ENCODE measurements around the gene CIRBP. TPM values are rescaled to one million over a fixed set of nuclear protein-coding genes. Genes with fewer than 3 reads are reported as not detected.

The CIRBP gene
- total and polyA plus RNA-seq, 2 of the 13 experiments (the other 11 are each of a cell fraction or from before 2014, with no cell fraction given) = 133 to 140 TPM

- TF ChIP-seq ZBTB46 (CRISPR knock-in tag; IDR thresholded peaks at IDR 0.05; ENCODE audit: borderline replicate concordance) (0 out of 2 replicates have a peak, but pooled peaks have one; percentile 49), SRY (CRISPR knock-in tag; IDR thresholded peaks at IDR 0.05) (no peak), ZNF329 (CRISPR knock-in tag; IDR thresholded peaks at IDR 0.05; ENCODE audit: low read depth) (no peak), DMTF1 (CRISPR knock-in tag; IDR thresholded peaks at IDR 0.05) (0 out of 2 replicates have a peak, but pooled peaks have one; percentile 51), SRSF1 (optimal IDR thresholded peaks at IDR 0.05; ENCODE audit: low read depth, low read length) (peak; percentile 27), MYC (CRISPR knock-in tag; IDR thresholded peaks at IDR 0.05; ENCODE audit: borderline replicate concordance) (no peak; the same call in 1 of the 2 replicates), TFAP4 (IDR thresholded peaks at IDR 0.05; ENCODE audit: borderline replicate concordance, low read depth) (peak; percentile 61; the same call in 1 of the 2 replicates), GZF1 (CRISPR knock-in tag; IDR thresholded peaks at IDR 0.05) (no peak), SOX13 (IDR thresholded peaks at IDR 0.05) (no peak), SOX13 (CRISPR knock-in tag; conservative IDR thresholded peaks at IDR 0.05 in 1 of 2, IDR thresholded peaks at IDR 0.05 in 1 of 2) (0 out of 4 replicates have a peak, but pooled peaks of 1 of the 2 experiments have one; percentile 18), MAZ (IDR thresholded peaks at IDR 0.05; ENCODE audit: borderline replicate concordance, low read depth, low read length) (no peak), MAZ (CRISPR knock-in tag; IDR thresholded peaks at IDR 0.05; ENCODE audit: low read depth) (0 out of 2 replicates have a peak, but pooled peaks have one; percentile 17), DNMT1 (CRISPR knock-in tag; IDR thresholded peaks at IDR 0.05) (no peak), PHF5A (CRISPR knock-in tag; IDR thresholded peaks at IDR 0.05; ENCODE audit: low read depth, unreplicated experiment) (no peak), ADNP (CRISPR knock-in tag; IDR thresholded peaks at IDR 0.05) (no peak)
- TF ChIP-seq, protein P1, sequence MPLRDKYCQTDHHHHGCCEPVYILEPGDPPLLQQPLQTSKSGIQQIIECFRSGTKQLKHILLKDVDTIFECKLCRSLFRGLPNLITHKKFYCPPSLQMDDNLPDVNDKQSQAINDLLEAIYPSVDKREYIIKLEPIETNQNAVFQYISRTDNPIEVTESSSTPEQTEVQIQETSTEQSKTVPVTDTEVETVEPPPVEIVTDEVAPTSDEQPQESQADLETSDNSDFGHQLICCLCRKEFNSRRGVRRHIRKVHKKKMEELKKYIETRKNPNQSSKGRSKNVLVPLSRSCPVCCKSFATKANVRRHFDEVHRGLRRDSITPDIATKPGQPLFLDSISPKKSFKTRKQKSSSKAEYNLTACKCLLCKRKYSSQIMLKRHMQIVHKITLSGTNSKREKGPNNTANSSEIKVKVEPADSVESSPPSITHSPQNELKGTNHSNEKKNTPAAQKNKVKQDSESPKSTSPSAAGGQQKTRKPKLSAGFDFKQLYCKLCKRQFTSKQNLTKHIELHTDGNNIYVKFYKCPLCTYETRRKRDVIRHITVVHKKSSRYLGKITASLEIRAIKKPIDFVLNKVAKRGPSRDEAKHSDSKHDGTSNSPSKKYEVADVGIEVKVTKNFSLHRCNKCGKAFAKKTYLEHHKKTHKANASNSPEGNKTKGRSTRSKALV (CRISPR knock-in tag; IDR thresholded peaks at IDR 0.05) = no peak
- TF ChIP-seq, protein P2, sequence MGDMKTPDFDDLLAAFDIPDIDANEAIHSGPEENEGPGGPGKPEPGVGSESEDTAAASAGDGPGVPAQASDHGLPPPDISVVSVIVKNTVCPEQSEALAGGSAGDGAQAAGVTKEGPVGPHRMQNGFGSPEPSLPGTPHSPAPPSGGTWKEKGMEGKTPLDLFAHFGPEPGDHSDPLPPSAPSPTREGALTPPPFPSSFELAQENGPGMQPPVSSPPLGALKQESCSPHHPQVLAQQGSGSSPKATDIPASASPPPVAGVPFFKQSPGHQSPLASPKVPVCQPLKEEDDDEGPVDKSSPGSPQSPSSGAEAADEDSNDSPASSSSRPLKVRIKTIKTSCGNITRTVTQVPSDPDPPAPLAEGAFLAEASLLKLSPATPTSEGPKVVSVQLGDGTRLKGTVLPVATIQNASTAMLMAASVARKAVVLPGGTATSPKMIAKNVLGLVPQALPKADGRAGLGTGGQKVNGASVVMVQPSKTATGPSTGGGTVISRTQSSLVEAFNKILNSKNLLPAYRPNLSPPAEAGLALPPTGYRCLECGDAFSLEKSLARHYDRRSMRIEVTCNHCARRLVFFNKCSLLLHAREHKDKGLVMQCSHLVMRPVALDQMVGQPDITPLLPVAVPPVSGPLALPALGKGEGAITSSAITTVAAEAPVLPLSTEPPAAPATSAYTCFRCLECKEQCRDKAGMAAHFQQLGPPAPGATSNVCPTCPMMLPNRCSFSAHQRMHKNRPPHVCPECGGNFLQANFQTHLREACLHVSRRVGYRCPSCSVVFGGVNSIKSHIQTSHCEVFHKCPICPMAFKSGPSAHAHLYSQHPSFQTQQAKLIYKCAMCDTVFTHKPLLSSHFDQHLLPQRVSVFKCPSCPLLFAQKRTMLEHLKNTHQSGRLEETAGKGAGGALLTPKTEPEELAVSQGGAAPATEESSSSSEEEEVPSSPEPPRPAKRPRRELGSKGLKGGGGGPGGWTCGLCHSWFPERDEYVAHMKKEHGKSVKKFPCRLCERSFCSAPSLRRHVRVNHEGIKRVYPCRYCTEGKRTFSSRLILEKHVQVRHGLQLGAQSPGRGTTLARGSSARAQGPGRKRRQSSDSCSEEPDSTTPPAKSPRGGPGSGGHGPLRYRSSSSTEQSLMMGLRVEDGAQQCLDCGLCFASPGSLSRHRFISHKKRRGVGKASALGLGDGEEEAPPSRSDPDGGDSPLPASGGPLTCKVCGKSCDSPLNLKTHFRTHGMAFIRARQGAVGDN (CRISPR knock-in tag; IDR thresholded peaks at IDR 0.05) = peak; percentile 66
Measured at GRCh38 chr19:1275976-1276627, 7.0 kb downstream of the CIRBP start (continued).

Data from HepG2 (cell line).